CD4-positive, alpha-beta memory T cell (primary cell): ENCODE results near the gene KRTAP10-9. TPM values are rescaled to one million over a fixed set of nuclear protein-coding genes. Genes with fewer than 3 reads are reported as not detected.
A peak's percentile ranks its signal among the peaks of the same experiment; 100 is the strongest.
"Not testable (repeated sequence)": the region's sequence is repeated elsewhere in the genome, so short reads cannot be mapped to it uniquely, and the experiment has no call there.

ENCODE experiments used
- CTCF ChIA-PET: fragments of 350-600 bp; sonication (Branson Sonifier 250); formaldehyde crosslinking; loops from one replicate; lab custom pipeline; 2021; ENCODE audit warnings: inconsistent platforms; ENCODE audit not compliant: partially characterized antibody; lab: Charles Lee
- POLR2A ChIA-PET: fragments of 350-600 bp; sonication (Branson Sonifier 250); formaldehyde crosslinking; loops from one replicate; lab custom pipeline; 2021; ENCODE audit not compliant: partially characterized antibody; lab: Charles Lee
- DNase-seq, 5 donors: peaks; one replicate each; pipeline versions ENCODE4 v3.0.0 to v3.0.0-alpha.2; 2020 to 2022; ENCODE audit warnings: mixed read lengths in 1 of 5
- H3K27ac ChIP-seq: one replicate; pipeline ENCODE4 v1.7.0; 2013; ENCODE audit warnings: low read depth, low read length
- H3K27me3 ChIP-seq: 2 replicates; pipeline ENCODE4 v1.7.0; 2013; ENCODE audit warnings: mild to moderate bottlenecking, low read length, moderate library complexity; ENCODE audit not compliant: insufficient read depth
- H3K36me3 ChIP-seq: 2 replicates; pipeline ENCODE4 v1.7.0; 2013; ENCODE audit warnings: mild to moderate bottlenecking, low read length, moderate library complexity; ENCODE audit not compliant: insufficient read depth
- H3K4me1 ChIP-seq: 2 replicates; pipeline ENCODE4 v1.7.0; 2013; ENCODE audit warnings: mild to moderate bottlenecking, low read length, moderate library complexity; ENCODE audit not compliant: insufficient read depth
- H3K4me3 ChIP-seq, 2 donors: one replicate each; pipeline ENCODE4 v1.7.0; 2013; ENCODE audit warnings: low read length in 2 of 2, mild to moderate bottlenecking in 1 of 2
- H3K9me3 ChIP-seq, 2 donors: one replicate each; pipeline ENCODE4 v1.7.0; 2013; ENCODE audit warnings: low read length in 2 of 2, control low read depth in 1 of 2; ENCODE audit not compliant: control insufficient read depth in 1 of 2
- H3K27ac Mint-ChIP-seq, 7 donors: one replicate each; pipeline ENCODE4 v1.8.0; 2020 to 2021; ENCODE audit warnings: mixed read lengths in 7 of 7, mild to moderate bottlenecking in 6 of 7, inconsistent platforms in 3 of 7, moderate library complexity in 3 of 7
- H3K27me3 Mint-ChIP-seq, 2 donors: one replicate each; pipeline ENCODE4 v1.8.0; 2020 to 2021; ENCODE audit warnings: mixed read lengths in 2 of 2
- H3K36me3 Mint-ChIP-seq, 2 donors: one replicate each; pipeline ENCODE4 v1.8.0; 2020 to 2021; ENCODE audit warnings: mixed read lengths in 2 of 2, inconsistent platforms in 1 of 2, mild to moderate bottlenecking in 1 of 2
- H3K4me1 Mint-ChIP-seq, 4 donors: one replicate each; pipeline ENCODE4 v1.8.0; 2020 to 2021; ENCODE audit warnings: mixed read lengths in 4 of 4, mild to moderate bottlenecking in 1 of 4
- H3K4me3 Mint-ChIP-seq, 8 donors: one replicate each; pipeline ENCODE4 v1.8.0; 2020 to 2021; ENCODE audit warnings: mixed read lengths in 8 of 8, mild to moderate bottlenecking in 7 of 8, moderate library complexity in 6 of 8, inconsistent platforms in 3 of 8
- H3K9me3 Mint-ChIP-seq, 8 donors: one replicate each; pipeline ENCODE4 v1.8.0; 2020 to 2021; ENCODE audit warnings: mixed read lengths in 8 of 8, mild to moderate bottlenecking in 5 of 8, inconsistent platforms in 3 of 8, moderate library complexity in 1 of 8
- intact Hi-C: fragments of 100-400 bp; cut with micrococcal nuclease; formaldehyde crosslinking; loops from one replicate; pipeline ENCODE4 v1.15.1; 2023
- polyA plus RNA-seq, 2 donors: library from polyadenylated mRNA; unstranded; fragments of 300-500 nt; fragmentation: Illumina TruSeq; gene quantifications; one replicate each; pipeline ENCODE4 v1.2.3, GENCODE V29; 2021
- total RNA-seq, 2 experiments: library from RNA; stranded (reverse); gene quantifications; one replicate each; pipeline ENCODE4 v1.2.3, GENCODE V29; 2021

The KRTAP10-9 gene
- total and polyA plus RNA-seq, 4 experiments from 2014 or later = not detected

DNA sequence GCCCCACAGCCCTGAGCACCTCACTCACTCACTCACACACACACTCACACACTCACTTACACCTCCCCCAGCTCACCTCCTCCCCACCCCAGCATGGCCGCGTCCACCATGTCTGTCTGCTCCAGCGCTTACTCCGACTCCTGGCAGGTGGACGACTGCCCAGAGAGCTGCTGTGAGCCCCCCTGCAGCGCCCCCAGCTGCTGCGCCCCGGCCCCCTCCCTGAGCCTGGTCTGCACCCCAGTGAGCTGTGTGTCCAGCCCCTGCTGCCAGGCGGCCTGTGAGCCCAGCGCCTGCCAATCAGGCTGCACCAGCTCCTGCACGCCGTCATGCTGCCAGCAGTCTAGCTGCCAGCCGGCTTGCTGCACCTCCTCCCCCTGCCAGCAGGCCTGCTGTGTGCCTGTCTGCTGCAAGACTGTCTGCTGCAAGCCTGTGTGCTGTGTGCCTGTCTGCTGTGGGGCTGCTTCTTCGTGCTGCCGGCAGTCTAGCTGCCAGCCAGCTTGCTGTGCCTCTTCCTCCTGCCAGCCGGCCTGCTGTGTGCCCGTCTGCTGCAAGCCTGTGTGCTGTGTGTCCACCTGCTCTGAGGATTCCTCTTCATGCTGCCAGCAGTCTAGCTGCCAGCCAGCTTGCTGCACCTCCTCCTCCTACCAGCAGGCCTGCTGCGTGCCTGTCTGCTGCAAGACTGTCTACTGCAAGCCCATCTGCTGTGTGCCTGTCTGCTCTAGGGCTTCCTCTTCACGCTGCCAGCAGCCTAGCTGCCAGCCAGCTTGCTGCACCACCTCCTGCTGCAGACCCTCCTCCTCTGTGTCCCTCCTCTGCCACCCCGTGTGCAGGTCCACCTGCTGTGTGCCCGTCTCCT lies 19.7 kb downstream of the KRTAP10-9 start, which contains the start of gene KRTAP10-11:
Gene KRTAP10-11, plus strand, starts transcription at position 49 of the 856 bp plus-strand sequence. Its CDS starts 45 bp downstream, at position 94.
- peaks cover 0 to 13% of the 10 kb centered on the region in 2 donors for H3K9me3 ChIP-seq
- H3K36me3 ChIP-seq, H3K4me1 Mint-ChIP-seq, H3K4me1 ChIP-seq, H3K27ac ChIP-seq, intact Hi-C loops, H3K27me3 Mint-ChIP-seq, DNase-seq, H3K27me3 ChIP-seq, H3K4me3 Mint-ChIP-seq, H3K4me3 ChIP-seq: not testable (repeated sequence)
- CTCF ChIA-PET = interaction anchor here (1.1 to 1.4 kb wide), 3 partner anchors 11 to 136 kb away, joined by 3 to 5 read pairs (median 4); partner anchors contain the start of gene KRTAP12-3
- H3K27ac Mint-ChIP-seq = peak within 1 kb of the TSS in 2 of 7 donors; percentile 13 to 41
- peaks cover 0 to 44% (median 30%) of the 10 kb centered on the region in 8 donors for H3K9me3 Mint-ChIP-seq
- peaks cover 10 to 11% of the 10 kb centered on the region in 2 donors for H3K36me3 Mint-ChIP-seq
- POLR2A ChIA-PET = interaction anchor here (3.6 kb wide), 1 partner anchor 11 kb away, joined by 16 read pairs; the partner anchor contains the start of gene KRTAP12-3

DNA sequence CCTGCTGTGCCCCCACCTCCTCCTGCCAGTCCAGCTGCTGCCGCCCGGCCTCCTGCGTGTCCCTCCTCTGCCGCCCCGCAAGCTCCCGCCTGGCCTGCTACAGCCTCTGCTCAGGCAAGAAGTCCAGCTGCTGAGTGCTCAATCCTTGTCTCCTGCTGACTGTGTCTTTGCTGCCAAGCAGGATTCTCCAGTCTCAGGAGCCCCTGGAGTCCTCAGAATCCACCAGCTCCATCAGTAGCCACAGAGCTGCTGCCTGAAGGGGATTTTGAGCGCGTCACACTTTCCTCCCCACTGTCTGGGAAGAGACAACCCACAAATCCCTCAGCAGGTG lies 20.3 kb downstream of the KRTAP10-9 start:
- Histone ChIP-seq H3K27me3 (no peaks in the 10 kb centered on the region), H3K4me3 (no peak overlapping the region), H3K27ac (no peak overlapping the region), H3K4me1 (no peaks in the 10 kb centered on the region), H3K9me3 (peaks cover 0 to 13% of the 10 kb centered on the region in 2 donors), H3K36me3 (no peaks in the 10 kb centered on the region)
- Mint-ChIP-seq H3K36me3 (peaks cover 10 to 11% of the 10 kb centered on the region in 2 donors), H3K27ac (peak overlapping the region in 1 of 7 donors; percentile 13), H3K9me3 (peaks cover 0 to 40% (median 29%) of the 10 kb centered on the region in 8 donors), H3K4me3 (no peak overlapping the region), H3K27me3 (no peaks in the 10 kb centered on the region), H3K4me1 (peaks cover 0 to 7% (median 4%) of the 10 kb centered on the region in 4 donors)
- intact Hi-C loops = no loop called here
- CTCF ChIA-PET = interaction anchor here (1.1 to 1.4 kb wide), 3 partner anchors 11 to 136 kb away, joined by 3 to 5 read pairs (median 4); partner anchors contain the start of gene KRTAP12-3
- no peak for DNase-seq
- POLR2A ChIA-PET = interaction anchor here (3.6 kb wide), 1 partner anchor 11 kb away, joined by 16 read pairs; the partner anchor contains the start of gene KRTAP12-3

DNA sequence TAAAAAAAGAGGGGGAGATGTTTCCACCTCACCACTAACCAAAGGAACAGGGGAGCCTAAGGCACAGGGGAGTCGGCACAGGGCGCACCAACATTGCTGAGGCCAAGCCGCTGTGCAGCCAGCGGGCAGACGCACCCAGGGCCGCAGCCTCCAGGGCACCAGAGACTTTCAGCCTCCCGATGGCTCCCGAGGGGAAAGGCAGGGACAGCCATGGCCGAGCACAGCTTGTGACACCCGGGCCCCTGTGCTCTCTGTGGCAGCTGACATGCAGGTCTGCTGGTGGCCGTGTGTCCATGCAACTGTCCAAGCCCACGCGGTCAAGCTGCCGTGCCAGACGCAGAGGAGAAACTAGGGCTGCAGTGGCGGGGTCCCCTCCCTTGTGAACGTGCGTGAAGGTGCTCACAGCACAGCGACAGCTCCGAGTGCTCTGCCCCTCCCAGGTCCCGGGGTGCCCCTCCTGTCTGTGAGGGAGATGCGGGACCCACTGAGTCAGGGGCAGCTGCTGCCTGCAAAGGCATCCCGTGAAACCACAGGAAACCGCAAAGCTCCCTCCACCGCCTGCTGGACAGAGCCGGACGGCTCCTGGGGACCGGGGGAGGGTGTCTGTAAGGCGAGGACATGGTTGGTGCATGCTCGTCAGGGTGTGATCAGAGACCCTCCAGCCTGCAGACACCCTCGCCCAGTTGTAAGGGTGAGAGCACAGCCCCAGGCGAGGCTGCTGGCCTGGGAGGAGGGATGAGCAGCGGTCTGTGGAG lies 21.8 kb downstream of the KRTAP10-9 start:
- Mint-ChIP-seq H3K4me1 (peaks cover 5 to 15% (median 9%) of the 10 kb centered on the region in 4 donors), H3K9me3 (peaks cover 0 to 31% (median 18%) of the 10 kb centered on the region in 8 donors), H3K36me3 (peaks cover 6 to 11% of the 10 kb centered on the region in 2 donors), H3K27me3 (no peaks in the 10 kb centered on the region), H3K27ac (peak overlapping the region in 1 of 7 donors; percentile 41), H3K4me3 (no peak overlapping the region)
- Histone ChIP-seq H3K4me1 (peaks cover 7% of the 10 kb centered on the region), H3K27ac (no peak overlapping the region), H3K9me3 (peaks cover 0 to 9% of the 10 kb centered on the region in 2 donors), H3K4me3 (no peak overlapping the region), H3K36me3 (no peaks in the 10 kb centered on the region), H3K27me3 (no peaks in the 10 kb centered on the region)
- CTCF ChIA-PET = no interaction called here
- intact Hi-C loops = no loop called here
- DNase-seq = no peak
- POLR2A ChIA-PET = interaction anchor here (3.6 kb wide), 1 partner anchor 9 kb away, joined by 16 read pairs; the partner anchor contains the start of gene KRTAP12-3

DNA sequence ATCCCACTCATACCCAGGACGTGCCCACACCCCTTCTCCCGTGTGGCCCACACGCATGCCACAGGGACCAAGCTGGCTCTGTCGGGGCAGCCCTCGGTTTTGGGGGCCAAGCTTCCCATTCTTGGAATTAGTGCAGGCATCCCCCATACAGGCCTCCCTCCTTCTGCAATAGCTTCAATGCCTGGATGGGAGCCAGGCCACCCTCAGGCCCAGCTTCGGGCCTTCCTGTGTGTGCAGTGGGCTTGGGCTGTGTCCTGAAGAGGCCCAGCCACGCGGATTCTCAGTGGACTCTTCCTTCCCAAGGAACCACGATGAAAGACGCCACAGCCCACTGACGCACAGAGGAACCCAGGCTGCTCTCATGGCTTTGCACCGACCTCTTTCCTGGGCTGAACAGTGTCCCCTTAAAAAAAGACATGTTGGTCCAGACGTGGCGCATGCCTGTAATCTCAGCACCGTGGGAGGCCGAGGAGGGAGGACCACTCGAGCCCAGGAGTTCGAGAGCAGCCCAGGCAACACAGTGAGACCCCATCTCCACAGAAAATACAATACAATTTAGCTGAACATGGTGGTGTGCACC lies 22.7 kb downstream of the KRTAP10-9 start:
- Histone ChIP-seq H3K4me3 (no peak overlapping the region), H3K27ac (no peak overlapping the region), H3K36me3 (no peaks in the 10 kb centered on the region), H3K9me3 (peaks cover 0 to 2% of the 10 kb centered on the region in 2 donors), H3K27me3 (no peaks in the 10 kb centered on the region), H3K4me1 (peaks cover 15% of the 10 kb centered on the region)
- Mint-ChIP-seq H3K9me3 (peaks cover 0 to 28% (median 14%) of the 10 kb centered on the region in 8 donors), H3K27ac (peak overlapping the region in 2 of 7 donors; percentile 47 to 55), H3K36me3 (peaks cover 8 to 9% of the 10 kb centered on the region in 2 donors), H3K27me3 (no peaks in the 10 kb centered on the region), H3K4me3 (no peak overlapping the region), H3K4me1 (peaks cover 14 to 23% (median 18%) of the 10 kb centered on the region in 4 donors)
- POLR2A ChIA-PET = interaction anchor here (0.5 to 3.6 kb wide), 2 partner anchors 8 to 347 kb away, joined by 3 to 16 read pairs; partner anchors contain the start of gene KRTAP12-3
- DNase-seq = no peak
- CTCF ChIA-PET = no interaction called here
- intact Hi-C loops = no loop called here

DNA sequence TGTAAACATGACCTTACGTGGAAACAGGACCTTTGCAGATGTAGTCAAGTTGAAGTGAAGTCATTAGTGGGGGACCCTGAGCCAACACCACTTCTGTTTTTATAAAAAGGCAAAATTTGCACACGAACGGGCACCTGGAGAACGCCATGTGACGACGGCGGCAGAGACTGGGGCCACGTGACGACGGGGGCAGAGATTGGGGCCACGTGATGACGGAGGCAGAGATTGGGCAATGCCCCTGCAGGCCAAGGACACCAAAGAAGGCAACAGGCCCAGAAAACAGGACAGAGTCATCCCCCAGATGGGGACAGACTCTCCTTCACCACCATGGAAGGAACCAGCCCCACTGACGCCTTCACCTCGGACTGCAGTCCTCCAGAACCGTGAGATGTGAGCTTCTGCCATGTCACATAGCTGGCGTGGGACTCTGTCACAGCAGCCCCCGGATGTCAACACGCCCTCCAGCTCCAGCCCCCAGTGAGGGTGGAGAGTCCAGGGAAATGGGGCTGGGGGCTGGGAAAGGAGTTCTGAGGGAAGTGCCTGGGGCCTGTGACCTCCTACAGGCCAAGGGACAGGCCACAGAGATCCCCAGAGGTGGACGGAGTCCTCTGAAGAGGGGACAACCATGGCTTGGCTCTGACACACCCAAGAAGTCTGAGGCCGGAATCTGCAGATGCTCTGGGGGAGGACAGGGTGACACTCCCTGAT lies 23.5 kb downstream of the KRTAP10-9 start:
- H3K27me3 ChIP-seq = no peaks in the 10 kb centered on the region
- peaks cover 23% of the 10 kb centered on the region for H3K4me1 ChIP-seq
- peaks cover 0 to 25% (median 9%) of the 10 kb centered on the region in 8 donors for H3K9me3 Mint-ChIP-seq
- intact Hi-C loops = no loop called here
- no peak overlapping the region for H3K4me3 Mint-ChIP-seq
- DNase-seq = no peak
- peaks cover 18 to 31% (median 21%) of the 10 kb centered on the region in 4 donors for H3K4me1 Mint-ChIP-seq
- no peaks in the 10 kb centered on the region for H3K27me3 Mint-ChIP-seq
- peaks cover 3 to 4% of the 10 kb centered on the region in 2 donors for H3K36me3 Mint-ChIP-seq
- no peaks in the 10 kb centered on the region for H3K9me3 ChIP-seq
- no peak overlapping the region for H3K4me3 ChIP-seq
- no peak overlapping the region for H3K27ac ChIP-seq
- POLR2A ChIA-PET = no interaction called here
- peak overlapping the region in 3 of 7 donors; percentile 41 to 60 (median 55) for H3K27ac Mint-ChIP-seq
- no peaks in the 10 kb centered on the region for H3K36me3 ChIP-seq
- CTCF ChIA-PET = no interaction called here

DNA sequence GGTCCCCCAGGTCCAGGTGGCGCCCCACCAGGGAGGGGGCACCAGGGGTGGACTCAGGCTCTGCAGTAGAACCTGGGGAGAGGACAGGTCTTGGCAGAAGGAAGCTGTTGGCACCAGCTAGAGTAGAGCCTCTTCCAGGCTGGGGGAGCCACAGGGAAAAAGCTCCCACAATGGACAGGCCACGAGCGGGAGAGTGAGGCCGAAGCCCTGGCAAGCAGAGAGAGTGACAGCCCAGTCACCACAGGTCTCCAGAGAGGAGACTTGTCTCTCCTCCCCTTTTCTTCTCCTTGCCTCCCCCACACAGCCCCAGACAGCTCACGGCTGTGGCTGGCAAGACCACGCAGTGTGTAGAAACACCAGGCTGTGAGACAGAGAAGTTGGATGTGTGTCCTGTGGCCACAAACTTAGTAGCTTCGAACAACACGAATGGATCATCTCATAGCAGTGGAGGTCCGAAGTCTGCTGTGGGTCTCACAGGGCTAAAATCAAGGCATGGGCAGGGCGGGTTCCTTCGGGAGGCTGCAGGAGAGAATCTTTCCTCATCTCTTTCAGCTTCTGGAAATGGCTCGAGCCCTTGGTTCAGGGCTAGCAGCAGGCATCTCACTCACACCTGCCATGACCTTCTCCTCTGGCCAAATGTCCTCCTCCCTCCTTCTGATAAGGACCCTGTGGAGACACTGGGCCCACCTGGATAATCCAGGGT lies 24.2 kb downstream of the KRTAP10-9 start:
- H3K27me3 ChIP-seq = no peaks in the 10 kb centered on the region
- no peaks in the 10 kb centered on the region for H3K36me3 ChIP-seq
- POLR2A ChIA-PET = no interaction called here
- H3K4me3 ChIP-seq = no peak overlapping the region
- intact Hi-C loops = no loop called here
- H3K4me1 ChIP-seq = peaks cover 30% of the 10 kb centered on the region
- Mint-ChIP-seq H3K4me3 (no peak overlapping the region), H3K36me3 (peaks cover 3 to 5% of the 10 kb centered on the region in 2 donors), H3K4me1 (peaks cover 18 to 38% (median 25%) of the 10 kb centered on the region in 4 donors), H3K27me3 (no peaks in the 10 kb centered on the region), H3K27ac (peak overlapping the region in 6 of 7 donors; percentile 25 to 80 (median 66)), H3K9me3 (peaks cover 0 to 26% (median 11%) of the 10 kb centered on the region in 8 donors)
- peaks cover 2 to 3% of the 10 kb centered on the region in 2 donors for H3K9me3 ChIP-seq
- CTCF ChIA-PET = no interaction called here
- no peak for DNase-seq
- H3K27ac ChIP-seq = no peak overlapping the region
